ENCODE data around the gene C16orf86. TPM values are rescaled to one million over a fixed set of nuclear protein-coding genes. Genes with fewer than 3 reads are reported as not detected.

C16orf86 gene
- total RNA-seq, 1 donor from 2014 or later, result 11.6 TPM

- no peak for DNase-seq (ENCODE audit: low read depth)
Measured at GRCh38 chr16:67653789-67654402, 12.7 kb upstream of the C16orf86 start.

DNA sequence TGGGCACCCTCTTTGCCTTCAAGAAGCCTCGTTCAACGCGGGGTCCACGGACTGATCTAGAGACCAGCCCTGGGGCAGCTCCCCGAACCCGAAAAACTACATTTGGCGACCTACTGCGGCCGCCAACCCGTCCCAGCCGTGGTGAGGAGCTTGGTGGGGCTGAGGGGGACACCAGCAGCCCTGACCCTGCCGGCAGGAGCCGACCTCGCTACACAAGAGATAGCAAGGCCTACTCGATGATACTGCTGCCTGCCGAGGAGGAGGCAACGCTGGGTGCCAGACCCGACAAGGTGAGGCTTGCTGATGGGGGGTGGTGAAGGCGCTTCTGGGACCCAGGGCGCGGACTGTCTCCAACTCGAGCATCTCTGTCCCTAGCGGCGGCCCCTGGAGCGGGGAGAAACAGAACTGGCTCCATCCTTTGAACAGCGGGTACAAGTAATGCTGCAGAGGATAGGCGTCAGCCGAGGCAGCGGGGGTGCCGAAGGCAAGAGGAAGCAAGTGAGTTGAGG, 12.2 kb upstream of the C16orf86 start:
- DNase-seq (ENCODE audit: low read depth), result no peak

DNA sequence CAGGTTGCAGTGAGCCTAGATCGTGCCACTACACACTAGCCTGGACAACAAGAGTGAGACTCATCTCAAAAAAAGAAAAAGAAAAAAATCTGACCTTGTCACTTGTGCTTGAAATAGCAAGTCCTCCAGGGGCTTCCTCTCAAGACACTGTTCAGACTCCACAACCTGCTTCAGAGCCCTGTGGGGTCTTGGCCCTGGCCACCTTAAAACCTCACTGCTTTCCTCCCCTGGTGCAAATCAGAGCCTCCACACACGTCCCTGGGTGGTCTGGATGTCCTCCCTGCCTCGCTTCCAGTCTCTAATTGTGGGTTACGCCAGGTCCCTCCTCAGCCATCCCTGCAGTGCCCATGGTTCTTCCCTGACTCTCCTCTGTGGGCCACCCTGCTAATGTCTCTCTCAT, 11.3 kb upstream of the C16orf86 start:
- no peak for DNase-seq (ENCODE audit: low read depth)

DNA sequence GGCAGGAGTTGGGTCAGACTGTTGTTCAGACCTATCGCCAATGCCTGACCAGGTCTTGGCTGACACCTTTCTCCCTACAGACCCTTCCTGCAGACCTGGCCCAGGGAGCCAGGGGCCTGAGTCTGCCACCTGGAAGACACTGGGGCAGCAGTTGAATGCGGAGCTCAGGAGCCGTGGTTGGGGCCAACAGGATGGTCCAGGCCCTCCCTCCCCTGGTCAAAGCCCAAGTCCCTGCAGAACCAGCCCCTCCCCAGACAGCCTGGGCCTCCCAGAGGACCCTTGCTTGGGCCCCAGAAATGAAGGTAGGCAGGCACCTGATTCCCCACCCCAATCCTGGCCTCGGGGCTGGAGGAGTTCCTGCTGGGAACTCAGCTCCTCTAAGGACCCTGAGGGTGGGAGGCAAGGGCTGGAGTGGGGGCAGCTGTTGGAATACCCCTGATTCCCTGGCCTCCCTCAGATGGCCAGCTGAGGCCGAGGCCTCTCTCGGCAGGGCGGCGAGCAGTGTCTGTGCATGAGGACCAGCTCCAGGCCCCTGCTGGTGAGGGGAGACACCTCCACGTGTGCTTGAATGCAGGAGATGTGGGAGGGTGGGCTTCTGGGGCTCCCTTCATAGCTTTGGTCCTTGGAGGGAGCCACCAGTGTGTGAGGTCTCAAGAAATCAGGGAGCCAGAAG, 10.1 kb upstream of the C16orf86 start:
- DNase-seq (ENCODE audit: low read depth), result no peak

- DNase-seq (ENCODE audit: low read depth), result no peak
Measured at GRCh38 chr16:67657017-67657608, 9.5 kb upstream of the C16orf86 start.

DNA sequence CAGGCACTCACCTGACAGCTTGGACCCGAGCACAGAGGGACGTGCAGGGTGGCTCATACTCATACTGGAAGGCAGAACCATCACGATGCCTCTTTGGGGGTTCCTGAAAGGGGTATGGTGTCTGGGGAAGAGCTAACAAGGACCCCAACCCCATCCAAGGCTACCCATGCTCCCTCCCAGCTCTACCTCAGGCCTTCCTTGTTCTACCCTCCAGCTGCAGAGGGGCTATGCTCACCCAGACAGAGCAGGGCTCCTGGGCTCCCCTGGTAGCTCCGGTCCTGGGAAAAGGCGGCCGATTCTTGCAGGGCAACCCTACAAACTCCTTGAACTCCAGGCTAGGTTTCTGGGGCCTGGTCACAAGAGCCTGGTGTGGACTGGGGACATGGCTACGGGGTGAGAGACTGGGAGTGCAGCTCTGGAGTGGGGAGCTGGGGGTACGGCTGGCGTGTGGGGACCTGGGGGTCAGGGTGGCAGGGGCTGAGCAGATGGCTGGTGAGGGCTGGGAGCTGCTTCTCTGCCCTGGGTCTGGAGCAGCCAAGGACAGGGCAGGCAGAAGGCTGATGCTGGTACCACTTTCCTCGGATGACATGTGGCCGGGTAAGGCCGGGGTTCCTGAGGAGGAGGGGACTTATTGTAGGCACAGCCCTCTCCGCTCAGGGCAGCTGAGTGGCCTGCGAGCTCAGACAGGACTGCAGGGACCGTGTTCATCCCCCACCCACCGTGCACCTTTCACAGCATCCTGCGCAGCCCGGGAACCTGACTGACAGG, 8.7 kb upstream of the C16orf86 start:
- no peak for DNase-seq (ENCODE audit: low read depth)

DNA sequence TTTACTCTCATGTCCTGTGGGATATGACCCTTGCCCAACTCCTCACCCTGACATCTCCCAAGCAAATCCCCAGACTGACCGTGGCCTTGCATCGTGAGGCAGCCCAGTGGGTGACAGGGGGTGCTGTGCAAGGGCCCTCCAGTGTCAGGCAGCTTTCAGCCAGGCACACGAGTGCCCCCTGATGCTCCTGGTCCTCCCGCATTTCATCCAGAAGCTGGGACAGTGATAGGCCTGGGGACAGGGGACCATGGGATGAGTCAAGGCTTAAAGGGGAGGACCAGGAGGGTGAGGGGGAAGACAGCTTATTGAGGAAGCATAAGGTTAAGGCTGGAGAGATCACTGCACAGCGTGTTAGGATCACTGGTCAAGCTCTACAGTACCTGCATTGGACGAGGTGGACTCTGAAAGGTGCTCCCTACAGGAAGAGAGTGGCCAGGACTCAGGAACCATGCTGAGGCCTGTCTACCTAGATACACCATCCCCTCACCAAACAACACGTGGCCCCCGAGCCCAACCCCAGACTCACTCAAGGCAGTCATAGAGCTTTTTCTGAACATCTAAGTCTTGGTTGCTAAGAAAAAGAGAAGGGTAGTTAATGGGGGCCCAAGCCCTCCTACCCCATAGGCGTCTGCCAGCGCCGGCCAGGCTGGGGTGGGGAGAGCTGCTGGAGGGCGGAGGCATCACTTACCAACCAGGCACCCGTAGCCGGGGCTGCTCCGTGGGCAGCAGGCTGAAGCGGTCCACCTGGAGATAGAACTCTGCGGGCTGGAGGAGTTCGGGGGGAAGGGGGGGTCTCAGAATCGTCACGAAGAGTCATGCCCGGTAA, 7.6 kb upstream of the C16orf86 start:
- DNase-seq (ENCODE audit: low read depth), result no peak

DNA sequence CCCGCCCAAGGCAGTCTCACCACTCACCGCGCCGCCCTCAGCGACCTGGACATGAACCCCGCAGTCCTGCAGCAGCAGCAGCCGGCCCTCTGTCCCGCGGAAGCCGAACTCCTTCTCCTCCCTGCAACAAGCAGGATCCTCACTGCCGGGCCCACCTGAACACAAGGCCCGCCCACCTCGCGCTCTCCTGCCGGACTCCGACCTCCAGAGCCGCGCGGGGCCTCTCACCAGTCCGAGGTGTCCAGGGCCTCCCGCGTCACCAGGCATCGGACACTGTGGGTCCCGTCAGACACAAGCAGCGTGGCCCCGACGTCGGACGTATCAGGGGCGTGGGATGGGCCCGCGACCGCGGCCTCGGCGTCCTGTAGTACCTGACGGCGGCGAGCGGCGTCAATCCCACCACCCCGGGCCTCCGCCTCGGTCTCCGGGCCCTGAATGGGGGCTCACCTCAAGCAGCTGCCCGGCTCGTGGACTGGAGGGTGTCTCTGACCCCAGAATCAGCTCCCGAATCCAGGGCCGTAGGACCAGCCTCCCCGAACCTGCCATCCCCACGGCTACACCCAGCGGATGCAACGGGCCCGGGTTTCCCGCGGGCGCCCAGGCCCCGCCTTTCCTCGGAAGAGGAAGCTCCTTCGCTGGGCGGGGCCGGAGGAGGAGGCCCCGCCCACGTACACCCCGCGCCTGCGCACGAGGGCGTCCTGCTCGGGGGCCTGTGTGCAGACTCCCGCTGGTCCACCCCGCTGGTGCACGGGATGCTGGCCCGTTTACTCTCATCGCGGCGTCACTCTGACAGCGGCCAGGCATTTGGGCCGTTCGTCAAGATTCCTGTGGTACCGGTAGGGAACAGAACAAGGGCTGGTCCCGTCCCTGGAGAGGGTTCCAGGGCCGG, 6.7 kb upstream of the C16orf86 start, which contains the start of gene ACD:
ACD (minus strand) TSS at position 586 of the 889 bp plus-strand sequence; CDS start at position 546, 40 bp downstream.
- DNase-seq (ENCODE audit: low read depth), result peak; percentile 93

DNA sequence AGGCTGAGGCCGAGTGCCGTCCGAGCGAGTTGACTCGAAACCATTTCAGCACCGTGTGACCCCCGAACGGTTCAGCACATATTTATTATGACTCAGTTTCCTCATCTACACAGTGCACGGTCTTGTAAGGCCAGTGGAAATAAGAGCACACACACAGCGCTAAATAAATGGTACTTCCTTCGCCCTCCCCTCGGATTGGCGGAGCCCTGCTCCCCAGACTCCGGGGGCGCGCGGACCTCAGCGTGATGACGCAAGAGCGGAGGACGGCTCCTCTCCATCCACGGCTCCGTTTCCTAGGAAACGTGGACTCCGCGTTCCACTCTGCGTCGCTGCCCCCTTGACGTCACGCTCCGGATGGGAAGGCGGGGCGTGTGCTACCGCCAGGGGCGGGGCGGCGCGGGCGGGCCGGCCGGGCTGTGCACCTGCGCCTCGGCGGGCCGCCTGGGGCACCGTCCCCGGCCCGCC, 6.0 kb upstream of the C16orf86 start, which contains the start of gene PARD6A:
PARD6A (plus strand) TSS at position 397 of the 465 bp plus-strand sequence. CDS start 79 bp downstream, outside the sequence.
- DNase-seq (ENCODE audit: low read depth), result peak; percentile 97

DNA sequence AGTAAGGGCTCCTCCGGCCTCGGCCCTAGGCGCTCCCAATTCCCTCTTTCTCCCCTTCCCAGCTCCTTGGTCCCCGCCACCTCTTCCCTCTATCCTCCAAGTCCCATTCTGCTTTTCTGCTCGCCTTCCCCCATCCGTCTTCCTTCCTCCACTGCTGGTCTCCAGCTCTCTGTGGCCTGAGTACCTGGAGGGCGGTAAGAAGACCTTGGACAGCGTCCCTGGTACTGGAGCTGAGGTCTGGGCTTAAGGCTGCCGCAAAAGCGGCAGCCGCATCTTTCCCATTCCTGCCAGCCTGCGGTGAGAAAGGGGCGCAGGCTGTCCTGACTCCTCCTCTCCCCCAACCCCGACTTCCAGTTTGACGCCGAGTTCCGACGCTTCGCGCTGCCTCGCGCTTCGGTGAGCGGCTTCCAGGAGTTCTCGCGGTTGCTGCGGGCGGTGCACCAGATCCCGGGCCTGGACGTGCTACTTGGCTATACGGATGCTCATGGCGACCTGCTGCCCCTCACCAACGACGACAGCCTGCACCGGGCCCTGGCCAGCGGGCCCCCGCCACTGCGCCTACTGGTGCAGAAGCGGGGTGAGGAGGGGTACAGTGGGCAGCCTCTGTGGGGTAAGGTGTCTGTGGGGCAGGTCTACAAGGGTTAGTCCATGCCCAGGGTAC, 5.4 kb upstream of the C16orf86 start:
- DNase-seq (ENCODE audit: low read depth), result peak; percentile 26

DNA sequence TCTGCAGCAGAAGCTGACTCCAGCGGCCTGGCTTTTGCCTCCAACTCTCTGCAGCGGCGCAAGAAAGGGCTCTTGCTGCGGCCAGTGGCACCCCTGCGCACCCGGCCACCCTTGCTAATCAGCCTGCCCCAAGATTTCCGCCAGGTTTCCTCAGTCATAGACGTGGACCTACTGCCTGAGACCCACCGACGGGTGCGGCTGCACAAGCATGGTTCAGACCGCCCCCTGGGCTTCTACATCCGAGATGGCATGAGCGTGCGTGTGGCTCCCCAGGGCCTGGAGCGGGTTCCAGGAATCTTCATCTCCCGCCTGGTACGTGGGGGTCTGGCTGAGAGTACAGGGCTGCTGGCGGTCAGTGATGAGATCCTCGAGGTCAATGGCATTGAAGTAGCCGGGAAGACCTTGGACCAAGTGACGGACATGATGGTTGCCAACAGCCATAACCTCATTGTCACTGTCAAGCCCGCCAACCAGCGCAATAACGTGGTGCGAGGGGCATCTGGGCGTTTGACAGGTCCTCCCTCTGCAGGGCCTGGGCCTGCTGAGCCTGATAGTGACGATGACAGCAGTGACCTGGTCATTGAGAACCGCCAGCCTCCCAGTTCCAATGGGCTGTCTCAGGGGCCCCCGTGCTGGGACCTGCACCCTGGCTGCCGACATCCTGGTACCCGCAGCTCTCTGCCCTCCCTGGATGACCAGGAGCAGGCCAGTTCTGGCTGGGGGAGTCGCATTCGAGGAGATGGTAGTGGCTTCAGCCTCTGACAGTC, 4.5 kb upstream of the C16orf86 start:
- no peak for DNase-seq (ENCODE audit: low read depth)

DNA sequence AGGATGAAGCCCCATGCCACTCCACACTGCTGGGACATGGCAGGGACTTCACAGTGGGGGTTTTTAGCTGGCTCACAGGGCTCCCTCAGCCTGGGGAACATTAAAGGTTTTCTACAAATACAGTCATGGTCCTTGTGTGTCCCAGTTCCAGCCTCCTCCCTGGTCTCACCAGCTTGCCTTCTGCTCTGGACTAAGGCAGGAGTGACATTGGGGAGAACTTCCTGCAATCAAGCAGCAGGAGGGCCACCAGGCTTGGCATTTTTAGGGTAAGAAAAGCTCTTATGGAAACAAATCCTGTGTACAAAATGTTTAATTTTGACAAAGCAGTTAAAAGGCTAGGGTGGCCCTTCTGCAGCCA, 4.0 kb upstream of the C16orf86 start:
- DNase-seq (ENCODE audit: low read depth), result no peak

DNA sequence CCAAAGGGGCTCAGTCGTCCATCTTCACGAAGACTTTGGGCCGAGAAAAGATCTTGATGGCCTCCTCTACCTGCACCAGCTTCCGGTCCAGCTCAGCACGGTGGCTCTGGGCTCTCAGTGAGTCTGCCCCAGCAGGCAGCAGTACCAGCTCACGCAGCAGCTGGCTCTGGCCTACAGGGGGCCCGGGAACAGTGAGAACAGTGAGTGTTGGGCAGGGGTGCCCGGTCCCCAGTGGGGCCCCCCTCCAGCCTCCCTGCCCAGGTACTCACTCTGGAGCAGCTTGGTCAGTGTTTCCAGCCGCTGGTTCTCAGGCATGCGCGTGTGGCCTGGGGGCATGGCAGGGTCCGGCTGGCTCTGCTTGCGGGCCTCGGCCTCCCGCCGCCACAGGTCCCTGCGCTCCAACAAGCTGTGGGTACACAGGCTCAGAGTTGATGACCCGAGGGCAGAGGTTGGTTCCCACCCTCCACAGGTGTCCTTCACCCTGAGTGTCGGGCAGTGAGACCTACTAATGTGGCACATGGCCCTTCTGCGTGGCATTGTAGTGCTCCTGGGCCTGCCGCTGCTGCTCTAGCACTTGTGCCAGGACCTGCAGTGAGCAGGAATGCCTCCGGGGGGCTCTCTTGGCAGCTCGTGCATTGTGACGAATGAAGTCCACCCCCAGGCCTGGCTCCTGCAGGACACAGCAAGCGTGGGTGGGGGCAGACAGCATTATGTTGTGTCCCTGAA, 3.3 kb upstream of the C16orf86 start:
- no peak for DNase-seq (ENCODE audit: low read depth)

DNA sequence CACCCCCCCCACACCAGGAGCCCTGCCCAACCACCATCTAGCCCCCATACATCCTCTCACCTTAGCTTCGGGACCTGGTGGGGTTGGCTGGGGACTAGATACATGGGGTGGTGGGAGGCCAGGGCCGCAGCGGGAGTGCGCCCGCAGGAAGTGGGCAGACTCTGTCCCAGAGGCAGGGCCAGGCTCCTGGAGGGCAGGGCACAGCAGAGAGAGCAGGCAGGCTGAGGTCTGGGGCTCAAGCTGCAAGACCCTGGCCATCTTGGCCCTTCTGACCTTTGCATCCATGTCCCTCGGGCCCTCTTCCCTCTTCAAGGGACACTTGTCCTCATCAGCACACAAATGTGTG, 2.8 kb upstream of the C16orf86 start:
- no peak for DNase-seq (ENCODE audit: low read depth)

DNA sequence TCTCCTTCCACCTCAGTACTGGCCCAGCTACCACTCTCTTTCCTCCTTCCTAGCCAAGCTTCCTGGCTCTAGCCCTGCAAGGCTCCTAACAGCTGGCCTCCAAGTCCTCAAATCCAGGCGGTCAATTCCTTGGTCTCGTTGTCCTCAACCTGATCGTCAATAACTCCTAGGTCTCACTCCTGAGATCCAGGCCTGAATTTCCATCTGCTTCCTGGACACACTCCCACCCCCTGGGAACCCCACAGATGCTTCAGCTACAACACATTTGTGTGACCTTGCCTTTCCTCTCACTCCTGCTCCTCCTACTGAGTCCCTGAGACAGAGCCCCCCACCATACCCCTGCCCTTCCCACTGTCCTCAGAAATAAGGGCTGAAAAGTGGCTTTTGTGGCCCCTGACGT, 2.4 kb upstream of the C16orf86 start:
- no peak for DNase-seq (ENCODE audit: low read depth)

GRCh38 chr16:67664871-67665270, 1.7 kb upstream of the C16orf86 start:
- DNase-seq (ENCODE audit: low read depth), result no peak

- DNase-seq (ENCODE audit: low read depth), result no peak
Measured at GRCh38 chr16:67665598-67665997, 1.0 kb upstream of the C16orf86 start.

Data from myocyte (in vitro differentiated cells).